Stimulated activated CD8-positive, alpha-beta memory T cell treated with anti-CD3 and anti-CD28 coated beads, Interleukin-15, amount 100 ng/mL, for 48 hours (primary cell): ENCODE data around the gene ADAMTSL3.
A peak's percentile ranks its signal among the peaks of the same experiment; 100 is the strongest.

Experiments
- DNase-seq, 2 donors: peaks; one replicate each; pipeline ENCODE4 v3.0.0-alpha.2; 2020; ENCODE audit warnings: low read depth in 2 of 2

Gene ADAMTSL3

DNA sequence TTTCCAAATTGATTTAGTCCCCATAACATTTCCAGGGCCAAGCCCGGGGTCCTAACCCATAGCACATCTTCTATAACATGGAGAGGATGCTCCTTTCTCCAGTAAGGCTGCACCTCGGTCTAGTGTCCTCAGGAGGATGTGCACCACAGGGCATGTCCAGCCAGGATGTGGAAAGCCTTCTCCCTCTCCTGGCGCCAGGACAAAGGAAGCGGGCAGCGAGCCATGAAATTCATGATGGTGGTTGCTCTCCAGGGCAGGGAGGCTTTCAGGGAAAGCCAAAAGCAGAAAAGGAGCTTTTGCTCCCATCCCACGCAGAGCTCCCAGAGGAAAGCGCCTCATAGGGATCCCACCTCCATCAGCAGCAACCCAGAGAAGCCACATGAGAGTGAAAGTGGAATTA, 220.0 kb downstream of the ADAMTSL3 start:
- DNase-seq = no peak

DNA sequence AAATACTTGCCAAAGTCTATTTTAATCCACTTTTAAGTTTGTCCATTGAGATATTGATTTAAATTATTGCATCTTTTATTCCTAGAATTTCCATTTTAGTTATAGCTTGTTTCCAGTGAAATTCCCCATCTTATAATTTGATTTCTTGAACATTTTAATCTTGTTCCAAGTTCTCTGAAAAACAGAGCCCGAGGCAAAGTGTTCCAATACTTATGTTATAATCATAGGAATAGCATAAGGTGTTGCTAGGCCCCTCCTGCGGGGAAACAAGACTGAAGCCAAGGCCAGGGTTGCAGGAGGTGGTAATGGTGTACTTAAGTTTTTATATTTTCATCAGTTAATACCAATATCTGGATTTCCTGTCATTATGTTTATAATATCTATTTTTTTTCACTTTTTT, 226.6 kb downstream of the ADAMTSL3 start:
- DNase-seq = no peak

DNA sequence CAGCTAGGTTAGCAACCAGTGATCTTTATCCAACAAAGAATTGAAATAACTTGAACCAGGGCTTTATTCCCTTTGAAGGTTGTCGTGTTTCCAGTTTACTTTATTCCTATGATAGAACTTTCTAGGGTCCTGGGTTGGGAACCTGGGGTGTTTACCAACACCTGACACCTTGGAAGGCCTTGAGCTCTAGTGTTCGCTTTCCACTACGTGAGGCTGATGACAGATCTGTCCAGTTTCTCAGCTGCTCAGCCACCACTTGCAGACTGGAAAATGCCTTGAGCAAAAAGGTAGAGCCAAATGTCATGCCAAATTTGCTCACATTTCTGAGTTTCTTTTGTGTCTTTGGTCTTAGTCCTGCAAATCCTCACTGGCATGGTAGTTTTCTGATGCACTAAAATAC, 227.2 kb downstream of the ADAMTSL3 start:
- DNase-seq = no peak

DNA sequence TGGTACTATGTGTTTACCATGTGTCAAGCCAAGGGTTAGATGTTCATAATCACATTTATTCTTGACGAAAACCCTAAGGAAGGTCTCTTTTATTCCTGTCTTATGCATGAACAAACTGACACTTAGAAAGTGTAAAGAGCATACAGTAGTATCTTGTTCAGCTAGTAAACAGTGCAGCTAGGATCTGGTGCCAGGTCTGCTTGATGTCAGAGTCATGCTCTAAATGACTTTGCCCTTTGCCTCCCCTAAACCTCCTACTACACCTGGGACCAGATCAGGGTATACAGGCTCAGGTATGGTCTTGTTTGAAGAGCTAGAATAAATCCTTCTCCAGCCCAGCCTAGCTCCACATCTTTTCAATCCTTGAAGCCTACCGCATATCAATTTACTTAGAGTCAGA, 232.4 kb downstream of the ADAMTSL3 start:
- no peak for DNase-seq

DNA sequence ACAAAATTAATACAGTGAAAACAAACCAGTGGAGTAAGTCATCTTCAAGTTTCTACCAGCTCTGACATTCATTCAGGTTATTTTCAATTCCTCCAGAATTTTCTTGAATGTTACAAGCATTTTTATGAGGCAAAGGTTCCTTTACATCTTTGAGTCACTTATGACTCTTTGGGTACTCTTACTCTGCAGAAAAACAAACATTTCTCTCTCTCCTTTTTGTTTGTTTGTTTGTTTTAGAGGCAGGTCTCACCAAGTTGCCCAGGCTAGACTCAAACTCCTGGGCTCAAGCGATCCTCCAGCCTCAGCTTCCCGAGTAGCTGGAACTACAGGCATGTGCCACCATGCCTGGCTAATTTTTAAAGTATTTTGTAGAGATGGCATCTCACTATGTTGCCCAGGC, 233.5 kb downstream of the ADAMTSL3 start:
- no peak for DNase-seq

GRCh38 chr15:83887961-83888360, 234.0 kb downstream of the ADAMTSL3 start:
- DNase-seq = no peak

DNA sequence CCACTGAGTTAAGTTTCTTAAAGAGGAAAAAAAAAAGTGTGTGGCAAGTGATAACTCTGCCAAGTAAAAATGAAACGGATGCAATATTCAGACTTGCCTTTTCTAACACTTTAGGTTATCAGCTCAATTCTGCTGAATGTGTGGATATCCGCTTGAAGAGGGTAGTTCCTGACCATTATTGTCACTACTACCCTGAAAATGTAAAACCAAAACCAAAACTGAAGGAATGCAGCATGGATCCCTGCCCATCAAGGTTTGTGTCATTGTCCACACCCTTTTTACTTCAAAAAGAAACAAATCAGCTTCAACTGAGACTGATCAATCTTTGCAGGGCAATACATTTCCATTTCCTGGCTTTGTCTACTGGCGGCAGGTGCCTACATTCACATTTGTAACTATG, 236.1 kb downstream of the ADAMTSL3 start:
- no peak for DNase-seq

GRCh38 chr15:83890587-83890986, 236.7 kb downstream of the ADAMTSL3 start:
- DNase-seq = no peak

- DNase-seq = no peak
These were observed 238.6 kb downstream of the ADAMTSL3 start for GRCh38 chr15:83892498-83892897.

DNA sequence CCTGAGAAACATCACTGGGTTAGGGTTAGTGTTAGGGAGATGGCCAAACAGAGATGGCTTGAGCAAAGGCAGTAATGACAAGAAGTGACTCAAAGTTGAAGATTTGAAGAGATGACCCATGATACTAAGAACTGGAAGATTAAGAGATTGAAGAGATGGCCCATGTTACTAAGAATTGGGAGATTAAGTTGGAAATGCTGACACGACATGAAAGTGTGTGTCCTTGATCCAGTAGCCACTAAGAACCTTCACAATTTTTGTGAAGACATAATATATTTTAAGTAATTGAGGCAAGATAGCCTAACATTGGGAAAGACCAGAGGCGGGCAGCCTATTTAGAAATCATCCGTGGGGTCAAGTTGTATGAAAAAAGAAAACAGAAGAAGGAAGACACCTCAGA, 239.4 kb downstream of the ADAMTSL3 start:
- no peak for DNase-seq

GRCh38 chr15:83897037-83897436, 243.1 kb downstream of the ADAMTSL3 start:
- DNase-seq = no peak

- no peak for DNase-seq
These were observed 244.4 kb downstream of the ADAMTSL3 start for GRCh38 chr15:83898361-83898760.

DNA sequence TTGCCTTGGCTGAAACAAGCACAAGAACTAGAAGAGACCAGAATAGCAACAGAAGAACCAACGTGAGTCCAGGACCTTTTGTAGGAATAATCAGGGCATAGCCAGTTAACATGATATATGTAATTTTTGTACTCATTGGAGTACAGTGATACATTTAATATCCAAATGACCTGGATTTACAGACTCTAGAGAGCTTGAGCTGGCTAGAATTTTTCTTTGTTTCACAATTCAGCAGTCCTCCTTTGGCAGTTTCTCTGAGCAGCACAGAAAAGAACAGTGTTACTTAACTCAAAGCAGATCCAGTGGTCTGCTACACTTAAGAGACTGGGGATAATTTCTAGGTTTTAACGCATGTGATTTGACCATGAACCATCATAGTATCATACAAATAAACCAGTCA, 245.7 kb downstream of the ADAMTSL3 start:
- DNase-seq = no peak

GRCh38 chr15:83904107-83905040, 250.5 kb downstream of the ADAMTSL3 start:
- DNase-seq = no peak

GRCh38 chr15:83905556-83906273, 251.8 kb downstream of the ADAMTSL3 start:
- no peak for DNase-seq

DNA sequence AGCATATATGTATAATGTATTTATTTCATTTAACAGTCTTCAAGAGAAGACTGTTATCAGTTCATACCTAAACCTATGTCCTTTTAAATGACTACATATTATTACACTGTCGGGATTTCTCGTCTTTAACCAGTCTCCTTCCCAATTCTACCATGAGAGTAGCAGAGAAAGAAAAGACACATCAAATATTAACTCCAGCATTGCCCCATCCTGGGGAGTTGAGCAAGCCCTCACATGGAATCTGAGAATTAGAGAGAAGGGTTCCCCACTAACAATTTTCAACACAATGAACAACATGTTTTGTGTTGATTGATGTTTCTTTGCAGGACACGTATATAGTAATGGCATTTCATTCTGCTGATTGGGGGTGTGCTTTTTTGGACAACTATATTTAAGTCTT, 257.4 kb downstream of the ADAMTSL3 start:
- no peak for DNase-seq

DNA sequence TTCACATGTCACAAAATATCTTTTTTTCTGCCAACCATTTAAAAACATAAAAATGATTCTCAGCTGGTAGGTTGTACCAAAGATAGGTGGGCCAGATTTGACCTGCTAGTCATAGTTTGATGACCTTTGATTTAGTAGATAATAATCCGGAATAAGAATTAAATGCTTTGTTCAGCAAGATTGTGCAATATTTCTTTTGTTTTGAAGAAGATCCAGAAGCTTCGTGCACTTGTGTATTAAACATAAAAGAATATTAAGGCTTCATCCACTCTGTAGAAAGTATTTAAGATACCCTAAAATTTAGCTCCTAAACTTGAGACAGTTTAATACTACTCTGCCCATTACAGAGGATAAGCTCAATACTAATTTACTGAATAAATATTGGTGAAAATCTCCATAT, 258.4 kb downstream of the ADAMTSL3 start:
- no peak for DNase-seq

- no peak for DNase-seq
These were observed 259.2 kb downstream of the ADAMTSL3 start for GRCh38 chr15:83913034-83913632.

DNA sequence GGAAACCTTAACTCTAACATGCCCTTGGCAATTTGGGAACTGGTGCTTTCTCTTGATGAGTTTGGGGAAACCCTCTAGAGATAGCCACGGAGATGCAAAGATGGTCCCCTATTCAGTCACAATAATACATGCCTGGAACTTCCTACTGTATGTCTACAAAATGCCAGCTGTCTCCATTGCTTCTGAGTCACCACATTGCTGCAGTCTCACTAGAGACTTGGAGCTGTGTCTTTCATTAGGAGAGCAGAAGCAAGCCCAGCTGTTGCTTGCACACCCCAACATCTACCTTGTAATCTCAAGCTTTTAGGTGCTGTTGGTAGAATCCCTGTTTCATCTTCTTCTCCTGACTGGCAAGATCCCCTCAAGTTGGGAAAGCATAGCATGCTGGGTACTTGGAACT, 261.0 kb downstream of the ADAMTSL3 start:
- no peak for DNase-seq

GRCh38 chr15:83917432-83917831, 263.5 kb downstream of the ADAMTSL3 start:
- no peak for DNase-seq

DNA sequence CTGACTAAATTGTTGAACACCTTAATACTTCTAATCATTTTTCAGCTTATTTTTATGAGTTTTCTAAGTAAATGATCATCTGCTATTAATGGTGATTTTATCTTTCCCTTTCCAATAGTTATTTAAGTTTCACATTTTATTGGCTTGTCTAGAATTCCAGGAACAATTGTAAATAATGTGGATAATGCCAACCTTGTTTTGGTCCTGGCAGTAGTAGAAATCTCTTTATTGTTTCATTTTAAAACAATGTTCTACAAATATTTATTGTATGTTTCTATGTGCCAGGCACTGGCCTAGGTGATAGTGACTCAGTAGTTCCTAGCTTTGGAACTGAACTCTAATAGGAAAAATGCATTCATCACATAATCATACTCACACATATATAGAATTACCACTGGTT, 264.1 kb downstream of the ADAMTSL3 start:
- no peak for DNase-seq

DNA sequence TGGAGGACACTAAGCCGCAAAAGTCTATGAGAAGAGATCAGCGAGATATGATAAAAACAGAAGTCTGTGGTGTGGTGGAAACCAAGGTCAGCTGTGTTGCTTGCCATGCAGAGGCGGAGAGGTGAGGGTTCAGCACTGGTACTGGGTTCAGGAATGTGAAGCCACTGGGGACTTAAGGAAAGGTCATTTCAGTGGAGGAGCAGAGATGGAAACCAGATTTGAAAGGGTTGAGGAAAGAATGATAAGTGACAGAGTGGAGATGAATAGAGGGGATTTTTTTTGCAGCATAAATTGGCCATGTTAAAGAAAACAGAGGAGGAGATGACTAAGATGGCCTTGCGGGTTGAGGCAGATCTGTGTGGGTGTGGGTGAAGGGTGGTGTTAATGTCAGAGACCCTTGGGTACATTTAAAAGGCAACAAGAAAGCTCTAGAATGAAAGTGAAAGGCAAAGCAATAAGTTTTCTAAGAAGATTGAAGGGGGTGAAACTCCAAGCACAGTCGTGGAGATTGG, 265.5 kb downstream of the ADAMTSL3 start:
- peak; percentile 26 to 41 for DNase-seq
